Eye (tissue), 1 donor: ENCODE results near the gene LMO7.
"Not testable (repeated sequence)": the region's sequence is repeated elsewhere in the genome, so short reads cannot be mapped to it uniquely, and the experiment has no call there.

Experiments
- DNase-seq: peaks from one replicate; pipeline ENCODE4 v3.0.0-alpha.2; 2015

The LMO7 gene

DNA sequence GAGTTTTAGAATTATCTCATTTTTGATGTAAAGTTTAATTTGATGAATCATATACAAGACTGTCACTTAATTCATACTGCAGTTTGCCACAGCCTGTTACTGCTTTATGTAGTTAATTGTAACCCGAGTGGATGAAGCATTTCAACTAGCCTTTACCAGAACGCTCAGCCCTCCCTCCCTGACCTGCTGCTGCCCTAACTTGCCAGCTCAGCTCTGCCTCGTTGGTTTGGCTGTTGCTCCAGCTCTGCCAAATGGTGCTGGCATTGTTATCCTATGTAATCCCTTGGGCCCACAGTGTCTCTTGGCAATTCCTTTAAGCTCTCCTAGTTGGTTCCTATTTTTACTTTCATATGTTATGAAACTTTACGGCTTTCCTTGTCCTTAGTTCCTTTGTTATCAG is 113.3 kb downstream of the LMO7 start:
- DNase-seq = no peak

DNA sequence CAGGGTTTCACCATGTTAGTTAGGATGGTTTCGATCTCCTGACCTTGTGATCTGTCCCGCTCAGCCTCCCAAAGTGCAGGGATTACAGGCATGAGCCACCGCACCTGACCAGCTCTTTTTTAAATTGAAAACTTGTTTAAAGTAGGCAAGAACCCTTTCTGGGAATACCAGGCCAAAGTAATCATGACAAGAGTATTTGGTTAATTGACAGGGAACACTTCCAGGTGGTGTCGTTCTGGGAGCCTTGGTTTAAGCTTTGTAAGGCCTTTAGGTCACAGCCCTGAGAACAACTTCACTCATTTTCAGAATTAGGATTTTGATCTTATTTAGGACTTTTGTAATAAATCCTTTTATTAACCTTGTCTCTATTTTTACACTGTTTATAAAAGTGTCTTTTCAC is 115.2 kb downstream of the LMO7 start:
- DNase-seq = no peak

DNA sequence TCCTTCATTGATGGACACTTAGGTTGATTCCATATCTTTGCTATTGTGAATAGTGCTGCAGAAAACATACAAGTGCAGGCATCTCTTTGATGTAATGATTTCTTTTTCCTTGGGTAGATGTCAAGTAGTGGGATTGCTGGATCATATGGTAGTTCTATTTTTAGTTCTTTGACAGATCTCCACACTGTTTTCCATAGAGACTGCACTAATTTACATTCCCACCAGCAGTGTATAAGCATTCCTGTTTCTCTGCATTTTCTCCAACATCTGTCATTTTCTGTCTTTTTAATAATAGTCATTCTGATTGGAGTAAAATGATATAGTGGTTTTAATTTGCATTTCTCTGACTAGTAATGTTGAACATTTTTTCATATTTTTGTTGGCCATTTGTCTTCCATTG is 116.7 kb downstream of the LMO7 start:
- DNase-seq = no peak

GRCh38 chr13:75754936-75755335 is 118.8 kb downstream of the LMO7 start:
- no peak for DNase-seq

DNA sequence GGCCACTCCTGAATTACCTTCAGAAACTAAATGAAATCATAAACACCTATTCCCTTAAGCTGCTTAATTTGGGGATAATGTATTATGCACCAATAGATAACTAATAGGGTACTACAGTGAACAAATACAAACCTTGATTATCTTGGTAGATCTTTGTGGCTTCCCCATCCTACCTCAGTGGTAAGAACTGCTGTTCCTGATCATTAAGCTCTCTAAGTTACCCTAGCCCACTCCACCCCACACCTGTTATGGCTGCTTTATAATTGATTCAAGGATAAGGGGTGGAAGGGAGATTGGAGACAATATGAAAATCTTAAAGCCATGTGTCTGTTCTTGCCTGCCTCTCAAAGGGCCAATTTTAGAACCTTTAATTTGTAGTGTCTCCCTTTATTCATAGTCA is 121.2 kb downstream of the LMO7 start:
- DNase-seq = no peak

DNA sequence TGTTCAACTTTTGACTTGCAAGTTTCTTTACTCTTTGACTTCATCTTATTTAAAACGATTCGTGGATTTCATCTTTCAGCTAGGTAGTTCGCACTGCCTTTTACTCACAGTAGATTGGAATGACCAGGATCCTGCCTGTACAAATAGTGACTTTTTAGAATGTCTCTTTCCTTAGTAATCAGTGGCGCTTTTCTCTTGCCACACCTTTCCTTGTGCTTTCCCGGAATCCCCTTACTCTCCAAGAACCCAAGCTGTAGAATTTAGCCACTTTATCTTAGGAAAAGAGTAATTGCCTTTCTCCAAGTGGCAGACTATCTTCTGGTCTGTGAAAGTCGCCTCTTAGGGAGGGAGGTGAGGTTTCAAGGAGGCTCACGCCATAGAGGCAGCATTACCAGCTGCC is 123.4 kb downstream of the LMO7 start:
- DNase-seq = no peak

DNA sequence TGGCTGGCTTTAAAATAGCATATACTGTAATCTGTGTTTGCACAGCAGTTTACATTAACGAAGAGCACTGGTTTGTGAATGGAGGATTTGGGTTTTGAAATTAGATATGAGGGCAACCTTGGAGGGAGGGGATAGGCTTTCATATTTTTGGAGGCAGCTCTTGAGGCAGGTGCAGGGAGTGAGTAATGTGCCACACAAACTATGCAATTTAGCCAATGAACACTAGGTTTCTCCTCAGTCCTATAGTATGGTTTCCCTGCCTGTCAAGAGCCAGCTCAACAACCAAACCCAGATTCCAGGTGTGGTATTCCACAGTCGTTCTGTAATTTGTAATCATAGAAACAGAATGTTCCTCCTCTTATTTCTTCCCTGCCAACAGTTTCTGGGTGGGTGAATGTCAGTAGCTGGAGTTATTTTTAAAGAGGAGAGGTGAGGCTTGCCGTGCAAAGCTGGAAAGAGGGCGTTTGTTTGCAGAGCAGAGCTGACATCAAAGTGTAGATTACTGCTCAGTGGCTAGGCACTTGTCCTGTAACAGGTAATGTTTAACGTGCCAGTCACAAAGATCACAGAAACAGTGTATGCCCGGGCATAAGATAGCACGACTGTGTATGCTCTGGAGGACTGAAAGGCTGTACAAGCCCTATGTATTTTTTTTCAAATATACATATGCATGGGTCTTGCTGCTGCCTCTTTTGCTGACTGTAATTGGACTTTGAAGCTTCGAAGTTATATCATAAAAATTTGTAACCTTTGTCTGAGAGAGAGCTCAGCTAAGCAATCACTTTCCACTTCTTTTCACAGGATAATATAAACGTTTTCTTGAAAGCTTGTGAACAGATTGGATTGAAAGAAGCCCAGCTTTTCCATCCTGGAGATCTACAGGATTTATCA is 124.2 kb downstream of the LMO7 start:
- no peak for DNase-seq

- no peak for DNase-seq
These were observed 125.2 kb downstream of the LMO7 start for GRCh38 chr13:75761369-75761768.

GRCh38 chr13:75762076-75762937 is 126.2 kb downstream of the LMO7 start:
- no peak for DNase-seq

DNA sequence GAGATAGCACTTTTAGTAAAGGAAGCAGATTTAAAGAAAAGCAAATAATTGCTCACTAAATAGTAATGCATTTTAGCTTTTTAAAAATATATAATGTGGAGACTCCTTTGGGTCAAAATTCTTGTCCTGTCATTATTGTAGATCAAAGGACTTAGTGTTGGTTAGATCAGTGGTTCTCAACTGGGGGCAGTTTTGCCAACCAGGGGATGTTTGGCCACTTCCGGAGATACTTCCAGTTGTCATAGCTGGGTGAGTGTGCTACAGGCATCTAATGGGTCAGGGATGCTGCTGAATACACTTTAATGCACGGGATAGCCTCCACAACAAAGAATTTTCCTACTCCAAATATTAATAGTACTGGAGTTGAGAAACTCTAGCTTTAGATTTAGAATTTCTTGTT is 126.8 kb downstream of the LMO7 start:
- no peak for DNase-seq

- DNase-seq = no peak
These were observed 127.4 kb downstream of the LMO7 start for GRCh38 chr13:75763512-75763911.

- no peak for DNase-seq
These were observed 128.3 kb downstream of the LMO7 start for GRCh38 chr13:75764251-75764925.

DNA sequence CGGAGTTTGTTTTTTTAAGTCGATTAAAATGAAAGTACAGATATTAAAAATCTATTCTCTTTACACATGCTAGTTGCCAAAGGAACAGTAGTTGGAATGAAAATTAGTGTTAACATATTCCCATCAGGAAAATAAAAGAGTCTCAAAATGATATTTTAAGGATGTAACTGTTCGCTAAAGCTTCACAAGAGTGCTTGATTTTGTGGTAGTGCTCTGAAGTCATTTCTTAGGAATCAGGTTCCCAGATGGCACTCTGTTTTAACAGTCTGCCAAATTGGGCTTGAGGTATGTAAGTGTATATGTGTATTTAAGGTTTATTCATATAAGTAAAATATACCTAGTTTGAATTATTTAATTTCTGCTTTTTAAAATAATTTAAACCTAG is 128.8 kb downstream of the LMO7 start:
- no peak for DNase-seq

- no peak for DNase-seq
These were observed 130.5 kb downstream of the LMO7 start for GRCh38 chr13:75766636-75767035.

DNA sequence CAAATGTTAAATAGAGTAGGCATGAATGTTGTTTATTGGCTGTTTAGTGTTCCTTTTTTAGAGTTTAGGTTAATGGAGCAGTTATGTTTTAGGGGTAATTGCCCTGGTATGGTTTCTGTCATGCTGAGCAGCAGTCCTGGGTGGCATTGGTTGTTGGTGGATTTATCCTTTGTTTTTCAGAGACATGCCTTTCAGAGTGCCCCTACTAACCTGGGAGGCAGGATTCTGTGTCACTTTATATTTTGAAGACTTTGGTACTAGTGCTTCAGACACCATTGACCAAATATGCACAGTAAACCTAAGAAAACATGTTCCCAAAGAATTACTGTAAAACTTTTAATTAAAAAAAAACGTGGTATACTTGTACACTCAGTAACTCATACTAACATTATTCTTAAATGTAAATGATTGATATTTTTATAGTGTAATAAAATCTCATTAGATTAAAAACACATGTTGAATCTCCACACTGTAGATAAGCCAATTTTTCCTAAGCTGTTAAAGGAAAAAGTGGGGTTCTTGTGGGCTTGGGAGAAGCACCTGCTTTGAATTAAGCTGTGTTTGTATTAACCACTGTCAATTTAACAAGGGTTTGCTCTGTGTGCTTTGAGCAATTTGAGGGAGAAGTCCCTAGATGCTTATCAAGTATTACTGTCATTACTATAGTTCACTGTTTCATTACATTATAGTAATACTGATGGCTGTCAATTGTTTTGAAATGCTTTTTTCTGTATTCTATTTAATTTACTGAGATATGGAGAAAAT is 133.2 kb downstream of the LMO7 start:
- peak; percentile 19 for DNase-seq

GRCh38 chr13:75770164-75770563 is 134.0 kb downstream of the LMO7 start:
- no peak for DNase-seq

DNA sequence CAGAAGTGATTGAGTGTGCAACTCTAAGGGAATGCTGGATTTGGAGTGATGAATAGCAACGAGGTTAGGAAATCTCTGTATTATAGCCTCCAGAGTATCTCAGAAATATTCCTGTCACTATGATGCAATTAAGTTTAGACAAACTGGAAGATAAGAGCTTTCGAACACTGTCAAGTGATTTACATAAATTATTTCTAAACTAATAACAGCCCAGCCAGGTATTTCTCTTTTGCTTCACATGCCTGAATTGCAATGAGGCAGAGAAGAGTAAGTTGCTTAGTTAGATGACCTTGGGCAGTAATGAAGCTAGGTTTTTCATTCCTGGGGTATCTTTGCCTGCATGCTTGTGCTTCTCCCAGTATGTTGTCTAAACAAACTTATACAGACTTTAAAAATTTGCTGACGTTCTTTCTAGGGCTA is 134.5 kb downstream of the LMO7 start:
- DNase-seq = no peak

GRCh38 chr13:75771226-75771625 is 135.1 kb downstream of the LMO7 start:
- DNase-seq = no peak

DNA sequence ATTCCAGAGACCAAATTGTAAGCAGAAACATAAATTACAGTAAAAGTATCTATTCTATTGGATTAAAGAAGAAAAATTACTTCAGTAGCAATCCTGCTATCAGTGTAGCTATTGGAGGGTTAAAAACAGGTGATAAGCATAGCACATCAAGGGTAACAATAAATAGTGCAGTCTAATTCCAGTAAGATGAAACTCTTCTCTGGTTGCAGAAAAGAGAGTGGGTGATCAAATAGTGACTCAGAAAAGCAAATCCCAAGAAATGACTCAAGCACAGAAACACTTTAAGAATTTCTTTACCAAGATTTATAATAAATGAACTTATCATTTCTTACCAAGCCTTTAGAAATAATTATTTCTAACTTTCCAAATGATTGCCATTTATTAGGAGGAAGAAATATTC is 135.7 kb downstream of the LMO7 start:
- no peak for DNase-seq

GRCh38 chr13:75774176-75774575 is 138.0 kb downstream of the LMO7 start:
- no peak for DNase-seq

GRCh38 chr13:75776550-75776949 is 140.4 kb downstream of the LMO7 start:
- no peak for DNase-seq

- DNase-seq = no peak
These were observed 143.3 kb downstream of the LMO7 start for GRCh38 chr13:75779393-75779792.

DNA sequence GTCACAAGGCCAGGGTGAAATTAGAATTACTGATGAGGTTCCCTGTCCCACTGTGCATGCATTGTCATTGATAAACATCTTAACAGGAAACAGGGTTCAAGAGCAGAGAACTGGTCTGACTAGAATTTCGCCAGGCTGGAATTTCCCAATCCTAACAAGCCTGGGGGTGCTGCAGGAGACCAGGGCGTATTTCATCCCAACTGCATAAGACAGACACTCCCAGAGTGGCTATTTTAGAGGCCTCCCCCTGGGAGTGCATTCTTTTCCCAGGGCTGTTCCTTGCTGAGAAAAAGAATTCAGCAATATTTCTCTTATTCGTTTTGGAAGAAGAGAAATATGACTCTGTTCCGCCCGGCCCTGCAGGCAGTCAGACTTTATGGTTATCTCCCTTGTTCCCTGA is 144.0 kb downstream of the LMO7 start:
- DNase-seq = not testable (repeated sequence)
